Measurements from ENCODE around the gene GABRB1. TPM values are rescaled to one million over a fixed set of nuclear protein-coding genes. Genes with fewer than 3 reads are reported as not detected.
A peak's percentile ranks its signal among the peaks of the same experiment; 100 is the strongest.

The GABRB1 gene
- total RNA-seq, 1 donor from 2014 or later, result 4.0 TPM

GRCh38 chr4:47463235-47463956 lies 432.0 kb downstream of the GABRB1 start, which contains the start of gene COMMD8:
Gene COMMD8 (minus strand): TSS chr4:47463702. CDS start chr4:47463651, 51 bp downstream.
- Histone ChIP-seq H3K9me3 (replicated peaks) (no peaks in the 10 kb centered on the region), H3K4me1 (peaks cover 28% of the 10 kb centered on the region), H3K27ac (replicated peaks) (peak within 1 kb of the TSS; percentile 90), H3K36me3 (peaks cover 5% of the 10 kb centered on the region), H3K27me3 (ENCODE audit: low read depth) (no peaks in the 10 kb centered on the region), H3K4me3 (peak within 1 kb of the TSS; percentile 79)
- peak; percentile 56 for TF ChIP-seq CTCF (IDR thresholded peaks at IDR 0.05; ENCODE audit: borderline replicate concordance)
- intact Hi-C loops (cut with micrococcal nuclease), result loop anchor here (10.0 kb wide), 1 partner anchor 101 kb away; no protein-coding TSS in a partner anchor
- DNase-seq, result peak; percentile 97

GRCh38 chr4:47465004-47465403 lies 433.6 kb downstream of the GABRB1 start:
- H3K9me3 ChIP-seq (replicated peaks), result no peaks in the 10 kb centered on the region
- no peak overlapping the region for H3K27ac ChIP-seq (replicated peaks)
- no peak overlapping the region for H3K4me3 ChIP-seq
- no peak for DNase-seq
- peaks cover 28% of the 10 kb centered on the region for H3K4me1 ChIP-seq
- TF ChIP-seq CTCF (IDR thresholded peaks at IDR 0.05; ENCODE audit: borderline replicate concordance), result no peak
- no peaks in the 10 kb centered on the region for H3K27me3 ChIP-seq (ENCODE audit: low read depth)
- H3K36me3 ChIP-seq, result no peaks in the 10 kb centered on the region
- intact Hi-C loops (cut with micrococcal nuclease), result loop anchor here (10.0 kb wide), 1 partner anchor 100 kb away; no protein-coding TSS in a partner anchor

- DNase-seq, result no peak
- Histone ChIP-seq H3K27ac (replicated peaks) (no peak overlapping the region), H3K4me1 (peaks cover 22% of the 10 kb centered on the region), H3K4me3 (no peak overlapping the region), H3K36me3 (no peaks in the 10 kb centered on the region), H3K9me3 (replicated peaks) (no peaks in the 10 kb centered on the region), H3K27me3 (ENCODE audit: low read depth) (no peaks in the 10 kb centered on the region)
- intact Hi-C loops (cut with micrococcal nuclease), result loop anchor here (10.0 kb wide), 1 partner anchor 99 kb away; no protein-coding TSS in a partner anchor
- TF ChIP-seq CTCF (IDR thresholded peaks at IDR 0.05; ENCODE audit: borderline replicate concordance), result no peak
Observed at GRCh38 chr4:47466056-47466785, 434.9 kb downstream of the GABRB1 start.

GRCh38 chr4:47468706-47469365 lies 437.5 kb downstream of the GABRB1 start:
- no peak for TF ChIP-seq CTCF (IDR thresholded peaks at IDR 0.05; ENCODE audit: borderline replicate concordance)
- H3K27me3 ChIP-seq (ENCODE audit: low read depth), result no peaks in the 10 kb centered on the region
- H3K36me3 ChIP-seq, result no peaks in the 10 kb centered on the region
- peaks cover 4% of the 10 kb centered on the region for H3K4me1 ChIP-seq
- no peak for DNase-seq
- no peak overlapping the region for H3K4me3 ChIP-seq
- intact Hi-C loops (cut with micrococcal nuclease), result loop anchor here (10.0 kb wide), 1 partner anchor 96 kb away; no protein-coding TSS in a partner anchor
- no peaks in the 10 kb centered on the region for H3K9me3 ChIP-seq (replicated peaks)
- no peak overlapping the region for H3K27ac ChIP-seq (replicated peaks)

- H3K4me3 ChIP-seq, result no peak overlapping the region
- TF ChIP-seq CTCF (IDR thresholded peaks at IDR 0.05; ENCODE audit: borderline replicate concordance), result no peak
- intact Hi-C loops (cut with micrococcal nuclease), result loop anchor here (10.0 kb wide), 1 partner anchor 95 kb away; no protein-coding TSS in a partner anchor
Observed at GRCh38 chr4:47469951-47470350, 438.6 kb downstream of the GABRB1 start.

More at GRCh38 chr4:47469951-47470350, 438.6 kb downstream of the GABRB1 start:
- Histone ChIP-seq H3K4me1 (no peaks in the 10 kb centered on the region), H3K27ac (replicated peaks) (no peak overlapping the region), H3K27me3 (ENCODE audit: low read depth) (no peaks in the 10 kb centered on the region), H3K36me3 (no peaks in the 10 kb centered on the region), H3K9me3 (replicated peaks) (no peaks in the 10 kb centered on the region)
- DNase-seq, result no peak
